ENCODE results near the gene LIPA.
"Not testable (repeated sequence)": the region's sequence is repeated elsewhere in the genome, so short reads cannot be mapped to it uniquely, and the experiment has no call there.

The LIPA gene

GRCh38 chr10:89207801-89208551, 43.6 kb downstream of the LIPA start:
- peak; percentile 36 for DNase-seq (ENCODE audit: low spot score)

GRCh38 chr10:89207181-89207800, 44.3 kb downstream of the LIPA start, which contains the start of gene CH25H:
Gene CH25H, minus strand, starts transcription at chr10:89207317. Its CDS starts 25 bp downstream, at chr10:89207292.
- peak; percentile 61 for DNase-seq (ENCODE audit: low spot score)

GRCh38 chr10:89206402-89207180, 45.0 kb downstream of the LIPA start:
- no peak for DNase-seq (ENCODE audit: low spot score)

GRCh38 chr10:89204621-89205185, 46.9 kb downstream of the LIPA start:
- DNase-seq (ENCODE audit: low spot score): no peak

- no peak for DNase-seq (ENCODE audit: low spot score)
Measured at GRCh38 chr10:89203237-89203636, 48.3 kb downstream of the LIPA start.

- no peak for DNase-seq (ENCODE audit: low spot score)
Measured at GRCh38 chr10:89202033-89202425, 49.5 kb downstream of the LIPA start.

- no peak for DNase-seq (ENCODE audit: low spot score)
Measured at GRCh38 chr10:89201345-89202032, 50.1 kb downstream of the LIPA start.

GRCh38 chr10:89197473-89197872, 54.1 kb downstream of the LIPA start:
- no peak for DNase-seq (ENCODE audit: low spot score)

GRCh38 chr10:89191301-89191700, 60.3 kb downstream of the LIPA start:
- DNase-seq (ENCODE audit: low spot score): not testable (repeated sequence)

- DNase-seq (ENCODE audit: low spot score): no peak
Measured at GRCh38 chr10:89189211-89189734, 62.3 kb downstream of the LIPA start.

- DNase-seq (ENCODE audit: low spot score): no peak
Measured at GRCh38 chr10:89185658-89186057, 65.9 kb downstream of the LIPA start.

GRCh38 chr10:89184638-89185037, 66.9 kb downstream of the LIPA start:
- DNase-seq (ENCODE audit: low spot score): no peak

- DNase-seq (ENCODE audit: low spot score): no peak
Measured at GRCh38 chr10:89183571-89183970, 68.0 kb downstream of the LIPA start.

GRCh38 chr10:89182894-89183293, 68.7 kb downstream of the LIPA start:
- DNase-seq (ENCODE audit: low spot score): no peak

GRCh38 chr10:89175816-89176215, 75.8 kb downstream of the LIPA start:
- no peak for DNase-seq (ENCODE audit: low spot score)

- no peak for DNase-seq (ENCODE audit: low spot score)
Measured at GRCh38 chr10:89173075-89173474, 78.5 kb downstream of the LIPA start.

- no peak for DNase-seq (ENCODE audit: low spot score)
Measured at GRCh38 chr10:89171996-89172395, 79.6 kb downstream of the LIPA start.

- DNase-seq (ENCODE audit: low spot score): no peak
Measured at GRCh38 chr10:89171263-89171872, 80.2 kb downstream of the LIPA start.

GRCh38 chr10:89168354-89168900, 83.1 kb downstream of the LIPA start:
- DNase-seq (ENCODE audit: low spot score): not testable (repeated sequence)

- DNase-seq (ENCODE audit: low spot score): no peak
Measured at GRCh38 chr10:89167915-89168314, 83.7 kb downstream of the LIPA start.

GRCh38 chr10:89165923-89166322, 85.7 kb downstream of the LIPA start:
- DNase-seq (ENCODE audit: low spot score): no peak

Measured in kidney capillary endothelial cell (primary cell).